HCT116 (cell line): ENCODE measurements around the gene SURF6. TPM values are rescaled to one million over a fixed set of nuclear protein-coding genes. Genes with fewer than 3 reads are reported as not detected.
A peak's percentile ranks its signal among the peaks of the same experiment; 100 is the strongest.
"Not testable (repeated sequence)": the region's sequence is repeated elsewhere in the genome, so short reads cannot be mapped to it uniquely, and the experiment has no call there.

Experiments
- ATAC-seq: fragments of 200-7000 bp; cut with Tn5 transposase; 2 replicates; pipeline ENCODE4 v1.9.1; 2020; ENCODE audit warnings: mild to moderate bottlenecking, moderate library complexity
- BruUV-seq: library from RNA; stranded (reverse); fragments of 400-500 nt; replicated peaks from 2 replicates; lab custom pipeline; 2021; lab: Mats Ljungman, UMichigan
- CTCF ChIA-PET: fragments of 300-600 bp; sonication (Branson Sonifier 250); formaldehyde crosslinking; loops from one replicate; lab custom pipeline; 2021; ENCODE audit warnings: antibody characterized with exemption; lab: Charles Lee
- POLR2A ChIA-PET: fragments of 300-600, 350-600 bp; sonication (Branson Sonifier 250); formaldehyde crosslinking; loops from one replicate; lab custom pipeline; 2021; ENCODE audit warnings: antibody characterized with exemption; lab: Charles Lee
- RAD21 ChIA-PET, 2 experiments: fragments of 300-600 bp; sonication (Branson Sonifier 250); formaldehyde crosslinking; loops; one replicate each; lab custom pipeline; 2023; ENCODE audit warnings: low total read pairs in 2 of 2; ENCODE audit not compliant: uncharacterized antibody in 2 of 2, unreplicated experiment in 2 of 2, low non-redundant PET in 1 of 2; lab: Charles Lee
- DNase-seq: peaks from one replicate; pipeline ENCODE4 v3.0.0-alpha.2; 2010; ENCODE audit warnings: low read depth, low spot score
- H2AFZ ChIP-seq: fragments of 200-600 bp; shearing (Covaris generic), sonication (generic); 2 replicates; pipeline ENCODE4 v1.6.1; 2017; ENCODE audit warnings: low read depth, mixed run types, mixed read lengths, antibody characterized with exemption, low read length; ENCODE audit not compliant: poor library complexity, severe bottlenecking
- H3K27ac ChIP-seq: 2 replicates; pipeline ENCODE4 v1.5.1; 2012; ENCODE audit warnings: low read depth, low read length
- H3K27me3 ChIP-seq: fragments of 200-600 bp; sonication (generic); 2 replicates; pipeline ENCODE4 v1.6.1; 2016; ENCODE audit warnings: mixed run types, low read length, mixed read lengths; ENCODE audit not compliant: insufficient read depth
- H3K36me3 ChIP-seq, 2 experiments: fragments of 200-500 bp in 1 of 2; fragments of 200-600 bp in 1 of 2; sonication (Bioruptor generic) in 1 of 2; sonication (generic) in 1 of 2; 2 replicates each; pipeline versions ENCODE4 v1.5.1 to v1.6.1; 2014 to 2016; ENCODE audit warnings: low read length in 2 of 2, inconsistent platforms in 1 of 2, mixed read lengths in 1 of 2, mixed run types in 1 of 2; ENCODE audit not compliant: insufficient read depth in 2 of 2, control insufficient read depth in 1 of 2
- H3K4me1 ChIP-seq, 2 experiments: fragments of 200-600 bp in 1 of 2; sonication (generic) in 1 of 2; 2 replicates each; pipeline versions ENCODE4 v1.5.1 to v1.6.1; 2012 to 2017; ENCODE audit warnings: low read length in 2 of 2, inconsistent platforms in 1 of 2, mild to moderate bottlenecking in 1 of 2, mixed read lengths in 1 of 2, mixed run types in 1 of 2, moderate library complexity in 1 of 2; ENCODE audit not compliant: insufficient read depth in 2 of 2, control insufficient read depth in 1 of 2
- H3K4me2 ChIP-seq: fragments of 200-600 bp; sonication (generic); 2 replicates; pipeline ENCODE4 v1.6.1; 2017; ENCODE audit warnings: mixed run types, low read length, mixed read lengths
- H3K4me3 ChIP-seq, 2 experiments: fragments of 200-600 bp in 1 of 2; sonication (generic) in 1 of 2; replicated peaks in 1 of 2; 2 replicates each; pipeline ENCODE4 v1.5.1; 2011 to 2016; ENCODE audit warnings: low read length in 2 of 2, control low read depth in 1 of 2, low read depth in 1 of 2, mild to moderate bottlenecking in 1 of 2, mixed read lengths in 1 of 2, mixed run types in 1 of 2
- H3K79me2 ChIP-seq: fragments of 200-600 bp; sonication (generic); 2 replicates; pipeline ENCODE4 v1.6.1; 2017; ENCODE audit warnings: mild to moderate bottlenecking, mixed run types, low read length, moderate library complexity, mixed read lengths; ENCODE audit not compliant: insufficient read depth
- H3K9ac ChIP-seq: fragments of 200-600 bp; sonication (generic); 2 replicates; pipeline ENCODE4 v1.6.1; 2016; ENCODE audit warnings: low read length, mixed read lengths
- H3K9me2 ChIP-seq: fragments of 200-600 bp; sonication (generic), shearing (Covaris generic); 2 replicates; pipeline ENCODE4 v1.6.1; 2017; ENCODE audit warnings: mixed run types, mild to moderate bottlenecking, moderate library complexity; ENCODE audit not compliant: insufficient read depth
- H3K9me3 ChIP-seq, 2 experiments: fragments of 200-500 bp in 1 of 2; fragments of 200-600 bp in 1 of 2; sonication (Bioruptor generic) in 1 of 2; sonication (generic) in 1 of 2; 2 replicates each; pipeline ENCODE4 v1.6.1; 2014 to 2017; ENCODE audit warnings: low read length in 2 of 2, mixed read lengths in 2 of 2, inconsistent platforms in 1 of 2, low read depth in 1 of 2, mild to moderate bottlenecking in 1 of 2, mixed run types in 1 of 2, moderate library complexity in 1 of 2; ENCODE audit not compliant: control insufficient read depth in 1 of 2, insufficient read depth in 1 of 2
- H4K20me1 ChIP-seq: fragments of 200-600 bp; sonication (generic), shearing (Covaris generic); 2 replicates; pipeline ENCODE4 v1.6.1; 2017; ENCODE audit warnings: mixed run types, mild to moderate bottlenecking, moderate library complexity; ENCODE audit not compliant: insufficient read depth
- MAX ChIP-seq: IDR thresholded peaks from 2 replicates; pipeline ENCODE4 v1.6.1; 2012
- RAD21 ChIP-seq: IDR thresholded peaks from 2 replicates; pipeline ENCODE4 v1.6.1; 2012; ENCODE audit warnings: low read depth, mild to moderate bottlenecking
- SP1 ChIP-seq: IDR thresholded peaks from 2 replicates; pipeline ENCODE4 v1.6.1; 2012; ENCODE audit warnings: low read depth
- intact Hi-C: fragments of 100-400 bp; cut with micrococcal nuclease; formaldehyde crosslinking; loops from 2 replicates; pipeline ENCODE4 v1.10.0; 2022
- total RNA-seq: library from RNA; stranded (reverse); gene quantifications from one replicate; pipeline ENCODE4 v1.2.1, GENCODE V29; 2021; ENCODE audit not compliant: unreplicated experiment

SURF6 gene
- total RNA-seq, 1 experiment from 2014 or later = 30.1 TPM

GRCh38 chr9:133377721-133378216, 41.8 kb upstream of the SURF6 start:
- intact Hi-C loops = no loop called here
- ChIA-PET RAD21 (interaction anchor here in 1 of 2 experiments (0.5 kb wide), 1 partner anchor 181 kb away, joined by 3 read pairs; no protein-coding TSS in a partner anchor), POLR2A (interaction anchor here (2.7 kb wide), 1 partner anchor 29 kb away, joined by 15 read pairs; the partner anchor contains the start of genes MED22 and RPL7A), CTCF (interaction anchor here (1.0 to 1.5 kb wide), 2 partner anchors 48 to 109 kb away, joined by 3 read pairs; no protein-coding TSS in a partner anchor)
- TF ChIP-seq MAX (0 out of 2 replicates have a peak, but pooled peaks have one; percentile 36), RAD21 (no peak), SP1 (no peak)
- Histone ChIP-seq H3K4me2 (peak overlapping the region; percentile 55), H3K79me2 (peaks cover 31% of the 10 kb centered on the region), H3K4me3 (no peak overlapping the region), H3K36me3 (peaks cover 2 to 6% of the 10 kb centered on the region in 2 experiments; a peak in 3 of 4 replicates), H3K4me1 (peaks cover 21 to 29% of the 10 kb centered on the region in 2 experiments), H3K9ac (no peak overlapping the region), H2AFZ (no peak overlapping the region), H4K20me1 (0 out of 2 replicates have a peak, but pooled peaks cover 6% of the 10 kb centered on the region), H3K9me2 (no peaks in the 10 kb centered on the region), H3K9me3 (peaks cover 0 to 2% of the 10 kb centered on the region in 2 experiments; a peak in 1 of 4 replicates), H3K27me3 (no peaks in the 10 kb centered on the region), H3K27ac (no peak overlapping the region)
- BruUV-seq = no TSS peak
- ATAC-seq (peak; percentile 18; the same call in 1 of the 2 replicates), DNase-seq (no peak)

GRCh38 chr9:133377280-133377679, 41.3 kb upstream of the SURF6 start:
- H3K4me3 ChIP-seq, H3K9ac ChIP-seq, H3K36me3 ChIP-seq, ATAC-seq, DNase-seq, H3K9me3 ChIP-seq, H3K27ac ChIP-seq, BruUV-seq, H2AFZ ChIP-seq, H3K27me3 ChIP-seq, intact Hi-C loops, H4K20me1 ChIP-seq, H3K9me2 ChIP-seq: not testable (repeated sequence)
- Histone ChIP-seq H3K79me2 (peaks cover 36% of the 10 kb centered on the region), H3K4me2 (peak overlapping the region; percentile 55; the same call in 1 of the 2 replicates), H3K4me1 (peaks cover 21 to 29% of the 10 kb centered on the region in 2 experiments)
- CTCF ChIA-PET = interaction anchor here (0.7 to 1.5 kb wide), 4 partner anchors 37 to 352 kb away, joined by 3 read pairs; no protein-coding TSS in a partner anchor
- RAD21 ChIA-PET = interaction anchor here in 1 of 2 experiments (0.5 kb wide), 1 partner anchor 180 kb away, joined by 3 read pairs; no protein-coding TSS in a partner anchor
- POLR2A ChIA-PET = interaction anchor here (0.8 to 2.7 kb wide), 2 partner anchors 29 to 102 kb away, joined by 3 to 15 read pairs; partner anchors contain the start of genes MED22, RPL7A and SLC2A6
